GM11168 (cell line): ENCODE results near the gene CMSS1.

Experiments used
- in situ Hi-C: fragments of 300-500 bp; cut with MboI; formaldehyde crosslinking; loops from one replicate; pipeline ENCODE4 v1.12.0; 2022; ENCODE audit warnings: low sequenced_read_pairs; ENCODE audit not compliant: unreplicated experiment

Gene CMSS1

DNA sequence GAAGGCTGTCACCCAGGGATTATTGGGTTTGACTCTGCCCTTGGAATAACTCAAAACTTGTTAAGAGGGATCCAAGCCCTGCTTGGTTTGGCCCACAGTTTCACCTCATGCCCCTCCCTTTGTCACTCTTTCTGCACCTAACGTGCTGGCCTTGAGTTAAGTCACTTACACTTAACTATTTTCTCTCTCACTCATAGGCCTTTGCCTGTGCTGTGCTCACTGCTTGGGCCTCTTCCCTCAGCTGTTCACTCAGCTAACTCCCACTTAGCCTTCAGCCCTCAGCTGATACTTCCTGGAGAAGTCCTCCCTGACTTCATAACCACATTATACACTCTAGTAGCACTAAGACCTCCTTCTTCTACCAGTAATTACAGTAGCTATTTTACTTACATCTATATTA, 133.3 kb downstream of the CMSS1 start:
- in situ Hi-C loops, result no loop called here

DNA sequence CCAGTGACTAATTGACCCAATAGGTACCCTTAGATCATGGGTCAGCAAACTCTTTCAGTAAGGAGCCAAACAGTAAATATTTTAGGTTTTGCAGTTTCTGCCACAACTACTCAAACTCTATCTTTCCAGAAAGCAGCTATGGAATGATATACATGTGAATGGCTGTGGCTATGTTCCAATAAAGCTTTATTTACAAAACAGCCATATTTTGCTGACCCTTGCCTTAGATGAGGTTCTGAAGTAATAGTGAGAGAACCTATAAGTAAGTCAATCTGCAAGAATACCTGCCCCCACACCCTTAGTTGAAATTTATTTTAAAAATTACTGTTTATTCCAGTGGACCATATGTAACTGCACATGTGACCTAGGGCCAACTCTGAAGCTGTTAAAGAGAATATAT, 134.0 kb downstream of the CMSS1 start:
- in situ Hi-C loops, result no loop called here

DNA sequence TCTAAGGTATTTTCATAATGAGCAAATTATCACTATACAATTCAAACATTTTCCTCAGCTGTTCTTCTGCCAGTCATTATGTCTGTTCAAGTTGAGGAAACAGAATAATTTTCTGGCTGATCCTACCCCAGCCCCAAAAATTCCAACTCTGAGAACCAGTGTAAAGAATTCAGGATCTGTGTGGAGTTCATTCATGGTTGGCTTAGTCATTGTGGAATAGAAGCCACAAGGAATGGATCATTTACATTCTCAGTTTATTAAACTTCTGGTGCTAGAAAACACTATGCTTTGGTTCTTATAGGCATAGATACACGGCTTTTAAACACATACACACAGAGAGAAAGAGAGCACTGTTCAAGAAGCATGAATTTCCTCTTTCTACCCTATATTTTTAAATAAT, 134.6 kb downstream of the CMSS1 start:
- in situ Hi-C loops, result no loop called here

- in situ Hi-C loops, result no loop called here
Measured at GRCh38 chr3:99953596-99953995, 135.9 kb downstream of the CMSS1 start.

DNA sequence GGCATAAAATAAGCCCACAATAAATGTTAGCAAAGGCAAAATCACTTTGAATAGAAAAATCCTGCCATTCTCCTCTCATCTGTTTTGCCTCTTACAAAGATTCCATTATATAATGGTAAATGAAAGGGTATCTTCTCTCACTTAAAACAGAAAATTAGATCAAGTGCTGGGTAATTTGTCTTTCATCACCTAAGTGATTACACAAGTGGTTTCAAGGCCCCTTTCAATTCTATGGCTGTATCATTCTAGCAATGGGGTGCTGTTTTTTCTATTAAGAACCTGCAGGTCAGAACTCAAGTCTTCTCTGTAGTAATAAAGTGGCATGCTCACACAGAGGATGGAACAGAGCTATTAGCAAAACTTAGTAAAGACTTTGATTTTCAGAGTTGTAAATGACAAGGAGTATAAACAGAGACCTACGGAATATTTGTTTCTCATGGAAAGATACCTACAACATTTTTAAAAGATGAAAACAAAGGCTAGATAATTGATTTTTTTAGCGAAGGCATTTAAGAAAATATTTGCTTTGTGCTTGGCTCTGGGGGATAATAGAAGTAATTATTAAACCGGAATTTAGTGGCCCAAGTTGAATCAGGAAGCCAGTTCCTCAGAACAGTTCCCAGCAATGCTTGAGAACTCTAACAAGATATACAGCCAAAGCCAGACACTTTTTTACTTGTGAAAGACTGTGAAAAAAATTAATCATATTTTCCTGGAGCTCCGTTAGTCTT, 137.4 kb downstream of the CMSS1 start:
- in situ Hi-C loops, result no loop called here

DNA sequence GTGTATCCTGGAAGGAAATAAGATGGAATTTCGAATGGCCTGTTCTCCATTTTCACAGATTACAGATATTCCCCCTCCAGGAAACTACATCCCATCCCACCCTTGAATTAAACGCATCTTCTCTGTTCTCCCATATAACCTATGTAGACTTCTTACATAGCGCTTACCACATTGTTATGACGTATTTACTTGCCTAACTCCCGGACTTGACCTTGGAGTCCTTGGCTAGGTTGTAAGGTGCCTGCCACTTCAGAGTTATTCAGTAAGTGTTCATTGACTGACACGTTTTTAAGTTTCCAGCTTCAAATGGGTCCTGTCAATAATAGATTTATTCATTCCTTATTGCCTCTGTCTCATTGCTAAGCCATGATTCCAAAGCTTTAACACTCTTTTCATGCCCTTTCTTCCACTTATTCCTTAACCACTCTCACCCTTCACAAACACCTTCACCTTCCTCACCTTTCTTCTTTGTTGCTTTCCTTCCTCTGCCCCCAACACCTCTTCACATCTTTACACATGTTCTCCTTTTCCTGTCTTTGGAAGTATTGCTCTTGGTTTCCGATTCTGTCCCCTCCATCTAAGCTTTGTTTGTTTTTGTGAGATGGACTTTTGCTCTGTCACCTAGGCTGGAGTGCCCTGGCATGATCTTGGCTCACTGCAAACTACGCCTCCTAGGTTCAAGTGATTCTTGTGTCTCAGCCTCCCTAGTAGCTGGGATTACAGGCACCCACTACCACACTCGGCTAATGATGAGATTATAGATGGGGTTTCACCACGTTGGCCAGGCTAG, 138.3 kb downstream of the CMSS1 start:
- in situ Hi-C loops, result no loop called here

- in situ Hi-C loops, result no loop called here
Measured at GRCh38 chr3:99957151-99957796, 139.6 kb downstream of the CMSS1 start.

GRCh38 chr3:99958222-99958912, 140.7 kb downstream of the CMSS1 start:
- in situ Hi-C loops, result no loop called here

DNA sequence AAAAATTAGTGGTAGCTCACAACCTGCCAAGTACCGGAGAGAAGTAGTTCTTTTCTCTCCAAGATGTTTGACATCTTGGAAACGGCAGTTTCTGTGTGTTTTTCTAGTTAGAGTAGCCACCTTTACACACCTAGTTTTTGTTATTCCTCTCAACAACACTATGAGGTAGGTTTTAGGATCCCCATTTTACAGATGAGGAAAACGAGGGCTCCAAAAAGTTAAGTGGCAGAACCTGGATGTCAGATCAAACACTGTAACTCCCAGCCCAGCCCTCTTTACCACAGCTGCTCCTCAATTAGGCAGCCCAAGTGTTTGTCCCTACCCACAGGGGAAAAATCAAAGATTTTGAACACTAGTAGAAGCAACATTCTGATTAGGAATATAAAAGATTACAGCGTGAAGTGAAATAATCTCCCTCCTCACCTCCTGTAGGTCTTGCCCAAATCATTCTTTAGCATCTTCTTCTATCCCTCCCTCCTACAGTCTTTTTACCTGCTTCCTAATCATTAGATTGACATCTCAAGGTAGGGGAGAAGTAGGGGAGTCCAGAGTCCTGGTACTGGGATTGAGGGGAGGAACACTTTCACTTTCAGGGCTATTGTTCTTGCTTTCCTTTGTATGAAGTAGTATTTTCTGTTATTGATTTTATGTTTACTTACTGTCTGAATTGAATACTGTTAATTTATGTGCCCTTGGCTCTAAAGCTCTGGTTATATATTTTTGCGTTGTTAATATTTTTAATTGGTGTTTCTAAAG, 142.6 kb downstream of the CMSS1 start:
- in situ Hi-C loops, result no loop called here

GRCh38 chr3:99960941-99961340, 143.3 kb downstream of the CMSS1 start:
- in situ Hi-C loops, result no loop called here

- in situ Hi-C loops, result no loop called here
Measured at GRCh38 chr3:99961756-99962515, 144.3 kb downstream of the CMSS1 start.

GRCh38 chr3:99962703-99963102, 145.0 kb downstream of the CMSS1 start:
- in situ Hi-C loops, result no loop called here

- in situ Hi-C loops, result no loop called here
Measured at GRCh38 chr3:99965077-99965476, 147.4 kb downstream of the CMSS1 start.

DNA sequence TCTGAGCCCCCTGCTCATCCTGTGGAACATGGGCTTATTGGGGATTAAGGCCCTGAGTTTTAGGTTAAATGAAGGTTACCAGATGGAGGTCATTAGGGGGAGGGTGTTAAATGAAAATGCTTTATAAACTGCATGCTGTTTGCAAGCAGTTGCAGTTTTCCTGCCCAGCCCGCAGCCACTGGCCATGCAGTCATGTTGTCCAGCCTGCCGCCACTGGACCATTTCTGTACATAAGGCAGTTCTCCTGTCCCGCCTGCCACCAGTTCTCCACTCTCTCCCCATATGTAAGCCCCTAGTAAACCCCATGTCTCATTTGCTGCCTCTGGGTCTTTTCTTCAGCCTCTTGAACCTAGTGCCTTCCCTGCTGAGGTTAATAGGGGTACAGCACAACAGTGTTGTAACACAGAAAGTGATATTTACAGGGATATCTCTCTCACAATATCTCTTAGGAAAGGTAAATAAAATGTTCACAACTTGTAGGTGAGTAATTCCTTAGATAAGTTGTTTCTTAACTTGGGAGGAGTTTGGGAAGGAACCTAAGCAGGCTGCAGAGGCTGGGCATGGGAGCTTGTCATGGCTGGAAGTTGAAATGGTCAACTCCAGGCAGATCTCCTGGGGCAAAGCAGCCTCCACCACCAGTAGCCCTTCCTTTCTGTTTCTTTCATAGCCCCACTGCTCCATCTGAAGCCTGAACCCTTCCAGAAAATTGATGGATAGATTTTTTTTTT, 148.2 kb downstream of the CMSS1 start:
- in situ Hi-C loops, result no loop called here

- in situ Hi-C loops, result no loop called here
Measured at GRCh38 chr3:99966662-99967416, 149.2 kb downstream of the CMSS1 start.

- in situ Hi-C loops, result no loop called here
Measured at GRCh38 chr3:99967796-99968195, 150.1 kb downstream of the CMSS1 start.

DNA sequence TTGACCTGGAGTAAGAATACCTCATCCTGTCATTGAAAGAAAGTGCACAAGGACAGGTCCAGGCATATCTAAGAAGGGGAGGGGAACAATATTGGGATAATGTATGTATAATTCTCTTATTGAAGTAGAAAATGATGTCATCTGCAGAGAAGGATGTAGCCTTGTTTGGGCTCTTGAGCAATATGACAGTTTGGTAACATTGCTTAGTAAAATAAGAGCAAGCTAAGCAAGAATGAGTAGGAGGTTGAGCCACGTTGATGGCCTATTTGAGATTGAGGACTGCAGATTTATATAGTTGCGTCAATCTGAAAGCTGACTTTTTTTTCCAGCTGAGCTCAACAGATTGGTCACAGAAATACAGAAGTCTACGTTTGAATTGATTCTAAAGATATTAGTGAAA, 151.5 kb downstream of the CMSS1 start:
- in situ Hi-C loops, result no loop called here

GRCh38 chr3:99970198-99970597, 152.5 kb downstream of the CMSS1 start:
- in situ Hi-C loops, result no loop called here
